HTERT RPE-1 (cell line): ENCODE measurements around the gene SCO2.

Experiments
- in situ Hi-C: fragments of 300-500 bp; cut with MboI; formaldehyde crosslinking; loops from 4 replicates; pipeline ENCODE4 v1.14.3; 2020; ENCODE audit warnings: low sequenced_read_pairs

Gene SCO2

DNA sequence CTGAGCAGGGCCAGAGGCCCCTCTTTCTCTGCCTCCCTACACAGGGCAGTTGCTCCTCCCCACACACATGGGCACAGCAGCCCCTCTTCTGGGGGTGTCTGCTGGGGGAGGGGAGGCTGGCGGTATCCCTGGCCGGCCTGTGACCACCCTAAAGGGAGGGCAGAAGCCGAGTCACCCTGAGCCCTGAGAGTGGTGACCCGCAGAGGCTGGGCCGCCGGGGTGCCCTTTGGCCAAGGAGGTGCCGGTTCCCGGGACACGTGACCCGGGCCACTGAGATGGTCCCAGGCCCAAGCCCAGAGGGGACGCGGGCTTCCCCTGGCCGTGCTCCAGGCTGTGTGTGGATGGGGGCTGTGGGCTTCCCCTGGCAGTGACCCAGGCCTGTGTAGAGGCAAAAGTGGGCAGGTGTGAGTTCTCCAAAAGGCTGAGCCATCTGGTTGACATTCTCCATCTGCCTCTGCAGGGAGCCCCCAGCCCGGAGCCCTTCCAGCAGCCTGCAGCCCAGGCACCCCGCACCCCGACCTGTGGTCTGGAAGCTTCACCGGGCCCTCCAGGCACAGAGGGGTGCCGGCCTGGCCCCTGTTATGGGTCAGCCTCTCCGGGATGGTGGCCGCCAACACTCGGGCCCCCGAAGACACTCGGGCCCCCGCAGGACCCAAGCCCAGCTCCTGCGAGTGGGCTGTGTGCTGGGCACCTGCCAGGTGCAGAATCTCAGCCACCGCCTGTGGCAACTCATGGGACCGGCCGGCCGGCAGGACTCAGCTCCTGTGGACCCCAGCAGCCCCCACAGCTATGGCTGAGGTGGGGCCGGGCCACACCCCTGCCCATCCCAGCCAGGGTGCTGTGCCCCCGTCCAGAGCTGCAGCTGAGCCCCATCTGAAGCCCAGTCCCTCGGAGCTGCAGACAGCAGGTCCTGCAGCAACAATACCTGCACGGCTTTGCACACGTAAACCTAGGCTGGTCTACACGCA, 43.0 kb downstream of the SCO2 start:
- in situ Hi-C loops, result no loop called here

GRCh38 chr22:50481440-50482106, 43.8 kb downstream of the SCO2 start, which contains the start of gene ADM2:
Gene ADM2 (plus strand): TSS chr22:50481543. CDS start chr22:50481848, 305 bp downstream.
- in situ Hi-C loops, result no loop called here

DNA sequence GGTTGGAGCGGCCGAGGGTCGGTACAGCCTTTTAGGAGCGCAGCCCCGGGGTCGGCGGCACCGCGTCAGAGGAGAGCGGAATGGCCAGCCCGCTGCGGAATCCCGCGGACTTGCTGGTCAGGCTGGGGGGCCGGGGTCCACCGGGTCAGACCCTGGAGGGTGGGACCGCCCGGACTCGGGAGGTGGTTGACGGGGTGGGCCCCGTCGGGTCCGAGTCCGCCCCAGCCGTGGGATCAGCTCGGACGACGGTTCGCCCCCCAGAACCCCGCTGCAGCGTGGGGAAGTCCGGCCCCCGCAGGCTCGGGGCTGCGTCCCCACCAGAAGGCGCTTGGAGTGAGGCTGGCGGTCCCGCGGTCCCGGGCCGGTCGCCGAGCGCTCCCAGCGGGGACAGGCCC, 44.4 kb downstream of the SCO2 start:
- in situ Hi-C loops, result no loop called here

GRCh38 chr22:50479721-50480120, 45.7 kb downstream of the SCO2 start:
- in situ Hi-C loops, result no loop called here

- in situ Hi-C loops, result no loop called here
Measured at GRCh38 chr22:50477923-50478322, 47.5 kb downstream of the SCO2 start.

GRCh38 chr22:50476868-50477267, 48.5 kb downstream of the SCO2 start:
- in situ Hi-C loops, result no loop called here

DNA sequence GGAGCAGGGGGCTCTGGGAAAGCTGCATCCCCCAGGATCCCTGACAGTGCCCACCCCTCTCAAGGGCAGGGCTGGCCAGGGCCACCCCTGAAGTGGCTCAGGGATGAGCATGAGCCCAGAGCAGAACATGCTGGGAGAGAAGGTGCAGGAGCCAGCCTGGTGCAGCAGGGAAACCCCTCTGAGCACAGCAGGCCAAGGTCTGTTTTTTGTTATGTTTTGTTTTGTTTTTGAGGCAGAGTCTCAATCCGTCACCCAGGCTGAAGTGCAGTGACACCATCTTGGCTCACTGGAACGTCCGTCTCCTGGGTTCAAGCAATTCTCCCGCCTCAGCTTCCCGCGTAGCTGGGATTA, 49.8 kb downstream of the SCO2 start:
- in situ Hi-C loops, result no loop called here

- in situ Hi-C loops, result no loop called here
Measured at GRCh38 chr22:50474710-50475651, 50.4 kb downstream of the SCO2 start, which contains the start of gene SBF1. Gene SBF1 (minus strand): TSS chr22:50475035. CDS start chr22:50474840, 195 bp downstream.

- in situ Hi-C loops, result no loop called here
Measured at GRCh38 chr22:50473855-50474671, 51.3 kb downstream of the SCO2 start.
